ENCODE data around the gene UQCR11.

UQCR11 gene

DNA sequence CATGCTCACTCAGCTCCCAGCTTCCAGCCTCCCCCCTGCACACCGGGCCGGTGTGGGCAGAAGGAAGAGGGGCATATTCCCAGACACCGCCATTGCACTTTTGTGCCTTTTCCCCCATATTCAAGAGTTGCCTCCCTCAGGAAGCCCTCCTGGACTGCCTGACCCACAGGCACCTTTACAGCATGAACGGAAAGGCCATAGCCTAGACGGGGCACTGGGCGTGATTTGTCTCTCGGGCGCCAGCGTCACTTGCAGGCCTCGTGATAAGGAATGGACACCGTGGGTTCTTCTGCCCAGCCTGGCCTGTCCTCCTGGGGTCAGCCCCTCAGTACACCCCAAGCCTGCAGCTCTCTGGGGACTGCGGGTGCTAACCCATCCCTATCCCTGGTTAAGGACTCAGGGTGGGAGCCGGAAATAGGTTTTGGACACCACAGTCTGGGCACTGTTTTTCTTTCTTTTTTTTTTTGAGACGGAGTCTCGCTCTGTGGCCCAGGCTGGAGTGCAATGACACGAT, 933 bp upstream of the UQCR11 start:
- TF ChIP-seq, protein P1, sequence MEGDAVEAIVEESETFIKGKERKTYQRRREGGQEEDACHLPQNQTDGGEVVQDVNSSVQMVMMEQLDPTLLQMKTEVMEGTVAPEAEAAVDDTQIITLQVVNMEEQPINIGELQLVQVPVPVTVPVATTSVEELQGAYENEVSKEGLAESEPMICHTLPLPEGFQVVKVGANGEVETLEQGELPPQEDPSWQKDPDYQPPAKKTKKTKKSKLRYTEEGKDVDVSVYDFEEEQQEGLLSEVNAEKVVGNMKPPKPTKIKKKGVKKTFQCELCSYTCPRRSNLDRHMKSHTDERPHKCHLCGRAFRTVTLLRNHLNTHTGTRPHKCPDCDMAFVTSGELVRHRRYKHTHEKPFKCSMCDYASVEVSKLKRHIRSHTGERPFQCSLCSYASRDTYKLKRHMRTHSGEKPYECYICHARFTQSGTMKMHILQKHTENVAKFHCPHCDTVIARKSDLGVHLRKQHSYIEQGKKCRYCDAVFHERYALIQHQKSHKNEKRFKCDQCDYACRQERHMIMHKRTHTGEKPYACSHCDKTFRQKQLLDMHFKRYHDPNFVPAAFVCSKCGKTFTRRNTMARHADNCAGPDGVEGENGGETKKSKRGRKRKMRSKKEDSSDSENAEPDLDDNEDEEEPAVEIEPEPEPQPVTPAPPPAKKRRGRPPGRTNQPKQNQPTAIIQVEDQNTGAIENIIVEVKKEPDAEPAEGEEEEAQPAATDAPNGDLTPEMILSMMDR (conservative IDR thresholded peaks at IDR 0.05; ENCODE audit: low read depth), result peak; percentile 21; the same call in 1 of the 2 replicates
- DNase-seq (ENCODE audit: low spot score), result no peak
- CTCF ChIA-PET, result interaction anchor here (0.7 to 2.7 kb wide), 5 partner anchors 15 to 66 kb away, joined by 3 to 16 read pairs (median 5); no protein-coding TSS in a partner anchor
- H3K27ac ChIP-seq, result peak overlapping the region; percentile 94
- POLR2A ChIA-PET (ENCODE audit: low non-redundant PET), result interaction anchor here (0.5 to 1.6 kb wide), 4 partner anchors 9 to 908 kb away, joined by 3 to 5 read pairs (median 4); no protein-coding TSS in a partner anchor

DNA sequence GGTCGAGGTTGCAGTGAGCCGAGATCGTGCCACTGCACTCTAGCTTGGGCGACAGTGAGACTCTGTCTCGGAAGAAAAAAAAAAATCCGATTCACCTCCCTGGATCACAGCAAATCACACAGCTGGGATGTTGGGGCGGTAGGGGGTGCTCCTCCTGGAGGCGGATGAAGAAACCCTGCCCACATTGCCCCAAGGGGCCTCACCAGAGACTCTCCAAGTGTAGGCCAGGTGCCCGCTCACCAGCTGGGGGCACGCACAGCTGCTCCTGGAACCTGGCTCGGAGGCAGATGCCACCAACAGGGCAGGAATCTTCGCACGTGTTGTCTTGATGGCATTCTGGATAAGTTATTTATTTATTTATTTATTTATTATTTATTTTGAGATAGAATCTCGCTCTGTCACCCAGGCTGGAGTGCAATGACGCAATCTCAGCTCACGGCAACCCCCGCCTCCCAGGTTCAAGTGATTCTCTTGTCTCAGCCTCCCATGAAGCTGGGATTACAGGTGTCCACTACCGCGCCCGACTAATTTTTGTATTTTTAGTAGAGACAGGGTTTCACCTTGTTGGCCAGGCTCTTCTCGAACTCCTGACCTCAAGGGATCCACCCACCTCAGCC, 3.1 kb downstream of the UQCR11 start:
- CTCF ChIA-PET, result interaction anchor here (0.7 kb wide), 2 partner anchors 89 to 296 kb away, joined by 3 read pairs; no protein-coding TSS in a partner anchor
- H3K27ac ChIP-seq, result peak overlapping the region; percentile 94
- DNase-seq (ENCODE audit: low spot score), result no peak

DNA sequence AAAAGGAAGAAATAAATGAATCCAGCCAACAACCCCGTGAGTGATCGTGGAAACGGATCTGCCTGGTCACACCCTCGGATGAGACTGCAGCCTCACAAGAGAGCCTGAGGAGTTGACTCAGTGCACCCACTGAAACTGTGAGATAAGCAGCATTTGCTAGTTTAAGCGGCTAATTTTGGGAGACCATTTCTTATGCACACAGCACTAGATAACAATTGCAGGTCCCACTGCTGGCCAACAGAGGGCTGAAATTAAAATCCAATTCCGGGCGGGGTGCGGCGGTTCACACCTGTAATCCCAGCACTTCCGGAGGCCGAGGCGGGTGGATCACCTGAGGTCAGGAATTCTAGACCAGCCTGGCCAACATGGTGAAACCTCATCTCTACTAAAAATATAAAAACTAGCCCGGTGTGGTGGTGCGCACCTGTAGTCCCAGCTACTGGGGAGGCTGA, 3.6 kb downstream of the UQCR11 start:
- H3K27ac ChIP-seq, result peak overlapping the region; percentile 94; the same call in 1 of the 2 replicates
- CTCF ChIA-PET, result interaction anchor here (0.7 kb wide), 2 partner anchors 90 to 296 kb away, joined by 3 read pairs; no protein-coding TSS in a partner anchor
- POLR2A ChIA-PET (ENCODE audit: low non-redundant PET), result interaction anchor here (0.6 kb wide), 1 partner anchor 238 kb away, joined by 7 read pairs; no protein-coding TSS in a partner anchor
- TF ChIP-seq, protein P1 (conservative IDR thresholded peaks at IDR 0.05; ENCODE audit: low read depth), result no peak; the same call in 1 of the 2 replicates
- DNase-seq (ENCODE audit: low spot score), result no peak

More for the DNA sequence above, 3.1 kb downstream of the UQCR11 start:
- POLR2A ChIA-PET (ENCODE audit: low non-redundant PET), result interaction anchor here (0.6 kb wide), 1 partner anchor 237 kb away, joined by 7 read pairs; no protein-coding TSS in a partner anchor
- TF ChIP-seq, protein P1 (conservative IDR thresholded peaks at IDR 0.05; ENCODE audit: low read depth), result no peak

DNA sequence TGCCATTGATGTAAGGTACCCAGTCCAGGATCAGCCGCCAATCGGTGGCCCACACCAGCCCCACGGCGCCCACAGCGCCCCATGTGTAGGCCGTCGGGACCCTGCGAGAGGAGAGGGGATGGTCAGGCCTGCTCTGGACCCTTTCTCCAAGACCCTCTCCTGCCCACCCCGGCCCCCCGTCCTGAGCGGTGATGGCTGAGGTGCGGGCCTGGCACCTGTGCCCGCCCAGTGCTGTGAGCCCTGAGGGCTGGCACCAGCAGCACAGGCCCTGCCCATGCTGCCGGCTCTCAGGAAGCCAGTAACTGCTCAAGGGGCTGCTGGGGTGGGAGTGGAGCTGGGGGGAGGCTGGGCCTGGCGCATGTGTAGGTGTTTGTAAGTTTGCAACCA, 5.8 kb downstream of the UQCR11 start:
- H3K27ac ChIP-seq, result peak overlapping the region; percentile 94; the same call in 1 of the 2 replicates

DNA sequence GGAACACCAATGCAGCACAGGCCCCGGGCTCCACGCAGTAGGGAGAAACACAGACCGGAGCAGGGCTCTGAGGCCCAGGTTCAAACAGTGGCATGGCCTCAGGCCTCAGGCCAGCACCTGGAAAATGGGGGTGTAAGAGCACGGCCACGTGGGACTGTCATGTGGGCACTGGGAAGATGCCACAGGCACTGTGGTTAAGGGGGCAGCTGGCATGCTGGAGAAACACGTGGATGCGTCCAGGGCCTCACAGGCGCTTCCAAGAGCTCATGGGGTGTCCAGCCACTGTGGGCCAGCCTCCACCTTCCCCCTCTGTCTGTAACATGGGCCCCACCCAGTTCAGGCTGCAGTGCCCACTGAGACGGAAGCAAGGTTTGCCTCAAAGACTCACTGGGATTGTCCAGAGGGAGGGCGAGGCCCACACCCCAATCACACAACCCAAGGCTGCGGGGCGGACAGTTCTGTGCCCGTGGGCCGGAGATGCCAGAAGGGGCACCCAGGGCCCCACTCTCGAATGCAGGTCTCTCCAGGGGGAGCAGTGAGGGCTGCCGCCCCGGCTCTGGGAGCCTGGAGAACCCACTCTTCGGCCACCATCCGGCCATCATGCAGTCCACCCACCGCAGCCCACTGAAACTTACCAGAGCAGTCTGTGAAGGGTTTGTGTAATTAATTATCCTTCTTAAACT, 6.3 kb downstream of the UQCR11 start:
- peak overlapping the region; percentile 94; the same call in 1 of the 2 replicates for H3K27ac ChIP-seq
- ChIA-PET CTCF (interaction anchor here (0.6 to 0.7 kb wide), 2 partner anchors 183 to 383 kb away, joined by 3 to 5 read pairs; no protein-coding TSS in a partner anchor), POLR2A (ENCODE audit: low non-redundant PET) (interaction anchor here (0.6 kb wide), 1 partner anchor 10 kb away, joined by 4 read pairs; no protein-coding TSS in a partner anchor)
- TF ChIP-seq, protein P1 (conservative IDR thresholded peaks at IDR 0.05; ENCODE audit: low read depth), result no peak
- DNase-seq (ENCODE audit: low spot score), result no peak

More for the DNA sequence above, 5.8 kb downstream of the UQCR11 start:
- ChIA-PET CTCF (interaction anchor here (0.6 kb wide), 1 partner anchor 183 kb away, joined by 3 read pairs; no protein-coding TSS in a partner anchor), POLR2A (ENCODE audit: low non-redundant PET) (no interaction called here)
- DNase-seq (ENCODE audit: low spot score), result no peak
- TF ChIP-seq, protein P1 (conservative IDR thresholded peaks at IDR 0.05; ENCODE audit: low read depth), result no peak

DNA sequence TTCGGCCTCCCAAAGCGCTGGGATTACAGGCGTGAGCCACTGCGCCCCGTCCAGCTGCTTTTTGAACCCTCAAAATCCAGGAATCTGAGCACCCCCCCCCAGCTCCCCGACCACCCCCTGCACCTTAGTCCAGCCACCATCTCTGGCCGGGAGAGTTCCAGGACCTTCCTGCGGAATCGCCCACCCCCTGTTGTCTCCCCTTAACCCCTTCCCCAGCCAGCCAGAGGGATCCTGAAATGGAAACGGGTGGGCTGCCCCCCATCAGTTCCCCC, 11.8 kb downstream of the UQCR11 start:
- TF ChIP-seq, protein P1 (conservative IDR thresholded peaks at IDR 0.05; ENCODE audit: low read depth), result no peak
- no peak for DNase-seq (ENCODE audit: low spot score)
- H3K27ac ChIP-seq, result peak overlapping the region; percentile 99
- POLR2A ChIA-PET (ENCODE audit: low non-redundant PET), result no interaction called here
- CTCF ChIA-PET, result interaction anchor here (0.6 kb wide), 1 partner anchor 42 kb away, joined by 3 read pairs; no protein-coding TSS in a partner anchor
